ENCODE data around the gene CTNNA3.

Gene CTNNA3

DNA sequence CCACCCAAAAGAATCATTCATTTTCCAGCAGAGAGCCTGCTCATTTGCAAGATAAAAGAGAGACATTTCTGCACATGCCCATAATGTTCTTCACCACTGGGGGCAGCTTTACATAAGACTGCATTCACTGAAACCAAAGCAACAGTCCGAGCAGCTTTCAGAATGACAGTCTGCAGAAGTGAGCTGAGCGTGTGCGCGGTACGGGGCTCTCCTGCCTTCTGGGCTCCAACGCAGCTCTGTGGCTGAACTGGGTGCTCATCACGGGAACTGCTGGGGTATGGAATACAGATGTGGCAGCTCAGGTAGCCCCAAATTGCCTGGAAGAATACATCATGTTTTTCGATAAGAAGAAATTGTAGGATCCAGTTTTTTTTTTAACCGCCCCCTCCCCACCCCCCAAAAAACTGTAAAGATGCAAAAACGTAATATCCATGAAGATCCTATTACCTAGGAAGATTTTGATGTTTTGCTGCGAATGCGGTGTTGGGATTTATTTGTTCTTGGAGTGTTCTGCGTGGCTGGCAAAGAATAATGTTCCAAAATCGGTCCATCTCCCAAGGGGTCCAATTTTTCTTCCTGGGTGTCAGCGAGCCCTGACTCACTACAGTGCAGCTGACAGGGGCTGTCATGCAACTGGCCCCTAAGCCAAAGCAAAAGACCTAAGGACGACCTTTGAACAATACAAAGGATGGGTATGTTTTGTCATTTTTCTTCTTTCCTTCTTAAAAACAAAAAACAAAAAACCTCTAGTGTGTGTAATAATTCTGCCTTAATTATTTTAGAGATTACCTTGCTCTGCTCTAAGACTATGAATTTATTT lies 769.9 kb downstream of the CTNNA3 start, which contains the start of gene LRRTM3:
Gene LRRTM3, plus strand, starts transcription at position 141 of the 820 bp plus-strand sequence.
- DNase-seq (ENCODE audit: low read depth, low spot score) = peak; percentile 78
- H3K4me3 ChIP-seq (ENCODE audit: low read depth, low read length) = peak within 1 kb of the TSS; percentile 10
- in situ Hi-C loops (cut with HindIII; ENCODE audit: low sequenced_read_pairs) = no loop called here
- TF ChIP-seq, protein P1, sequence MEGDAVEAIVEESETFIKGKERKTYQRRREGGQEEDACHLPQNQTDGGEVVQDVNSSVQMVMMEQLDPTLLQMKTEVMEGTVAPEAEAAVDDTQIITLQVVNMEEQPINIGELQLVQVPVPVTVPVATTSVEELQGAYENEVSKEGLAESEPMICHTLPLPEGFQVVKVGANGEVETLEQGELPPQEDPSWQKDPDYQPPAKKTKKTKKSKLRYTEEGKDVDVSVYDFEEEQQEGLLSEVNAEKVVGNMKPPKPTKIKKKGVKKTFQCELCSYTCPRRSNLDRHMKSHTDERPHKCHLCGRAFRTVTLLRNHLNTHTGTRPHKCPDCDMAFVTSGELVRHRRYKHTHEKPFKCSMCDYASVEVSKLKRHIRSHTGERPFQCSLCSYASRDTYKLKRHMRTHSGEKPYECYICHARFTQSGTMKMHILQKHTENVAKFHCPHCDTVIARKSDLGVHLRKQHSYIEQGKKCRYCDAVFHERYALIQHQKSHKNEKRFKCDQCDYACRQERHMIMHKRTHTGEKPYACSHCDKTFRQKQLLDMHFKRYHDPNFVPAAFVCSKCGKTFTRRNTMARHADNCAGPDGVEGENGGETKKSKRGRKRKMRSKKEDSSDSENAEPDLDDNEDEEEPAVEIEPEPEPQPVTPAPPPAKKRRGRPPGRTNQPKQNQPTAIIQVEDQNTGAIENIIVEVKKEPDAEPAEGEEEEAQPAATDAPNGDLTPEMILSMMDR (IDR thresholded peaks at IDR 0.05; ENCODE audit: low read depth, low read length) = peak; percentile 78

DNA sequence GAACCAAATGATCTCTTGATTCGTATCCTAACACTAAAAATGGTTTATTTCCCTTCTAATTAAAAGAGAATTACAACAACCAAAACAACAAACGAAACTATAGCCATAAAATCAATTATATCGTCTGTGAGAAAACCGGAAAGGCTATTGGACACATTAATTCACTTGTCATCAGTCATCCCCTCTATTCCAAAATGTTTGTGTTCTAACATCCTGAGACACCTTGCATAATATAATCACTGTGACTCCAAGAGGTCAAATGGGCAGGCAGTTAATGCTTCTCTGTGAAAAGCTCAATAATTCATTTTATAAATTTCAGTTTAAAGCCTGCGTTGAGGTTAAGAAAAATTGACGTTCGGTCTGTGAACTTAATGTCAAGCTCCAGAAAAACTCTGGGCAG lies 770.6 kb downstream of the CTNNA3 start:
- H3K4me3 ChIP-seq (ENCODE audit: low read depth, low read length) = no peak overlapping the region
- DNase-seq (ENCODE audit: low read depth, low spot score) = no peak
- in situ Hi-C loops (cut with HindIII; ENCODE audit: low sequenced_read_pairs) = no loop called here
- TF ChIP-seq, protein P1 (IDR thresholded peaks at IDR 0.05; ENCODE audit: low read depth, low read length) = no peak

DNA sequence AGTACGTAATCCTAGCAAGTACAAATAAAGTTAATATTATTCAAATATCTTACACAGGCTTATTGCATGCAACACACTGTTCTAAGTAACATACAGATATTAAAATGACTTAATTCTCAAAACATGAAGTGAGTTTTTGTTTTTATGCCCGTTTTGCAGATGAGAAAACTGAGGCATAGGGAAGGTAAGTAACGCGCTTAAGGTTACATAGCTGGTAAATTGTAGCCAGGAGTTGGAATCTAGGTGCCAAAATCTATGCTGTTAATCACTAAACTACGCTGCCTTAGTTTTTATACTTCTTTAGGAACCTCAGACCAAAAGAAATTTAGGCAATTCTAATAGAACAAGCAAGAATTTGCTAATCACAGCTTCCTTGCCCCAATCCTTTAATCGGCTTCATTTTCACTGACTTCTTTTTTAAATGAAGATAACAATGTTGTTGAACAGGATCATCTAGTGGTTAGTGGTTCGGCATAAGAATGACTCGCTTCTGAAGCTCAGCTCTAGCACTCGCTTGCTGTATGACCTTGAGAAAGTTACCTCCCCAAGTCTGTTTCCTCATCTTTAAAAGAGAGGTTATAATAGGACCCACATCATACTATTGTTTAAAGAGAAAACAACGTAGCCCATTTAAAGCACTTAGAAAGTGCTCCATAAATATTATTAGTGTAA lies 771.2 kb downstream of the CTNNA3 start:
- TF ChIP-seq, protein P1 (IDR thresholded peaks at IDR 0.05; ENCODE audit: low read depth, low read length) = no peak
- in situ Hi-C loops (cut with HindIII; ENCODE audit: low sequenced_read_pairs) = no loop called here
- no peak for DNase-seq (ENCODE audit: low read depth, low spot score)
- no peak overlapping the region for H3K4me3 ChIP-seq (ENCODE audit: low read depth, low read length)

DNA sequence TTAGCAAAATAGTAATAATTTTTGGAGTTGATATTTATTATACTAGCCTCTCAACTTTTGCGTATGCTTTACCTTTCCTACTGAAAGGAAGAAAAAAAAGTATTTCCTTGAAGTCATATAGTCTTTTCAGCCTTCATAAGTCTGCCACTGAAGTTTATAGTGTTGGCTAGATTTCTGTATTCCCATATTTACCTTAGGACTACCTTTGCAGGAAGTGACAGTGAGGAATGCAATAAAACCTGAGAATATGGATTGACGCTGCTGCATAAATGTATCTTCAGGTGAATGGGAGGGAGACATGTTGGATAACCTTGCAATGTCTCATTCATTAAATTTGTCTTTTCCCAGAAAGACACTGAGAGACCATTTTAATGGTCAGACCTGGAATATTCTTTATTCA lies 776.7 kb downstream of the CTNNA3 start:
- no peak for DNase-seq (ENCODE audit: low read depth, low spot score)
- TF ChIP-seq, protein P1 (IDR thresholded peaks at IDR 0.05; ENCODE audit: low read depth, low read length) = no peak
- H3K4me3 ChIP-seq (ENCODE audit: low read depth, low read length) = no peak overlapping the region
- in situ Hi-C loops (cut with HindIII; ENCODE audit: low sequenced_read_pairs) = no loop called here

DNA sequence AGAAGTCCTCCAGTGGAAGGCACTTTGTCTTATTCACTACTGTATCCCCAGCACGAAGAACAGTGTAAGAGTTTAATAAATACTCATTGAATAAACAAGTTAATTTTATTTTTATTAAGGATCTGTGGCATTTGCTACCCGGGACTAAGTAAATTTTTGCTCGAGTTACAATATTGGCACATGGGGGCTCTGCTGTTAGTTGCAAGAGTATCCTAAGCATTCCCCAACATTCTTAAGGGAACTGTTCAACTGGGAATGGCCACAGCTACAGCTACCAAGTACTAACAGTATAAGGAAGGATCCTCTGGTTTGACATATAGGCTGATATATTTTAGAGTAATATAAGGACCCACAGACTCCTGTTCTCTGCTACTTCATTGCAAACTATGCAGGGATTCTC lies 778.9 kb downstream of the CTNNA3 start:
- in situ Hi-C loops (cut with HindIII; ENCODE audit: low sequenced_read_pairs) = no loop called here
- no peak overlapping the region for H3K4me3 ChIP-seq (ENCODE audit: low read depth, low read length)
- TF ChIP-seq, protein P1 (IDR thresholded peaks at IDR 0.05; ENCODE audit: low read depth, low read length) = no peak
- no peak for DNase-seq (ENCODE audit: low read depth, low spot score)

DNA sequence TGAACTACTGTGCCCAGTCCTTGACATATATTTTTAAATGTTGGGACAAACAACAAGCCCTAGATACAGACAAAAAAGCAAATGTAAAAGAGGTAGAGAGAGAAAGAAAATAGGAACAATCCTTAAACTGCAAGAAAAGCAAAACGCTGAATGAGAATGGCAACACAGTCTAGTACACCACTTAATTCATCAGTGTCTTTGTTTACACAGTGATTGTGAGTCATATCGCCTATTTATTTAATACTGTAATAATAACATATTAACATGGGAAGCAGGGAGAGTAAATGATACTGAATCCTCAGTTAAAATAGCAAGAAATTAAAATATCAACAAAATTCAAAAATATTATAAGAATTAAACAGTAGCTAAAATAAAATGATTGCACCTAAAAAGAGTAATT lies 780.0 kb downstream of the CTNNA3 start:
- H3K4me3 ChIP-seq (ENCODE audit: low read depth, low read length) = no peak overlapping the region
- TF ChIP-seq, protein P1 (IDR thresholded peaks at IDR 0.05; ENCODE audit: low read depth, low read length) = no peak
- DNase-seq (ENCODE audit: low read depth, low spot score) = no peak
- in situ Hi-C loops (cut with HindIII; ENCODE audit: low sequenced_read_pairs) = no loop called here
